H1 (cell line): Measurements from ENCODE around the gene HSP90B1. TPM values are rescaled to one million over a fixed set of nuclear protein-coding genes. Genes with fewer than 3 reads are reported as not detected.

Experiments
- ATF2 ChIP-seq: IDR thresholded peaks from 2 replicates; pipeline ENCODE4 v1.6.1; 2012; ENCODE audit warnings: low read length, inconsistent platforms
- BACH1 ChIP-seq: IDR thresholded peaks from 2 replicates; pipeline ENCODE4 v1.6.1; 2012; ENCODE audit warnings: low read length, improper control_type of control experiment
- EZH2 ChIP-seq: fragments of 200-600 bp; sonication (generic); IDR thresholded peaks from 2 replicates; pipeline ENCODE4 v1.7.1; 2012; ENCODE audit warnings: low read depth, mild to moderate bottlenecking, moderate library complexity, low read length, inconsistent platforms; ENCODE audit not compliant: severe bottlenecking
- HDAC6 ChIP-seq: IDR thresholded peaks from one replicate; pipeline ENCODE4 v1.7.1; 2012; ENCODE audit warnings: low read depth, mild to moderate bottlenecking, inconsistent platforms, low read length, moderate library complexity
- NANOG ChIP-seq: IDR thresholded peaks from 2 replicates; pipeline ENCODE4 v1.6.1; 2011; ENCODE audit warnings: low read length, low read depth, mild to moderate bottlenecking, inconsistent platforms; ENCODE audit not compliant: insufficient read depth, poor library complexity, severe bottlenecking
- RBBP5 ChIP-seq: IDR thresholded peaks from 2 replicates; pipeline ENCODE4 v1.7.1; 2012; ENCODE audit warnings: low read depth, mild to moderate bottlenecking, inconsistent platforms, low read length, moderate library complexity, borderline replicate concordance
- RFX5 ChIP-seq: IDR thresholded peaks from 2 replicates; pipeline ENCODE4 v1.6.1; 2011; ENCODE audit warnings: low read depth, low read length, improper control_type of control experiment, borderline replicate concordance
- SP1 ChIP-seq: IDR thresholded peaks from 2 replicates; pipeline ENCODE4 v1.6.1; 2011; ENCODE audit warnings: low read depth, low read length
- polyA plus RNA-seq, 7 experiments: library from polyadenylated mRNA; depleted of rRNA in 3 of 7; stranded (reverse) in 5 of 7; unstranded in 2 of 7; fragments of >200 nt in 5 of 7; fragments of 200-250 nt in 2 of 7; gene quantifications; 1 replicate in 5 of 7; 2 replicates in 1 of 7; 4 replicates in 1 of 7; pipeline versions ENCODE4 v1.2.1 to v1.2.3, GENCODE V29; 2011 to 2013; ENCODE audit warnings: missing spikeins in 2 of 7, mixed read lengths in 2 of 7
- total RNA-seq: library from RNA; stranded (reverse); fragmentation: NEBNext Ultra II Directional; extraction: Animal tissue kit (Norgen Biotek cat#: 25700); gene quantifications from 2 replicates; pipeline ENCODE4 v1.2.1, GENCODE V29; 2021

Gene HSP90B1
- total and polyA plus RNA-seq, 2 of the 8 experiments (the other 6 are each of a cell fraction or from before 2014, with no cell fraction given): 161 to 847 TPM

GRCh38 chr12:103933237-103933636 lies 3.0 kb downstream of the HSP90B1 start (continued):
- TF ChIP-seq ATF2: no peak
- TF ChIP-seq HDAC6: no peak
- no peak for TF ChIP-seq BACH1
- no peak for TF ChIP-seq EZH2
- no peak for TF ChIP-seq SP1
- TF ChIP-seq RFX5: no peak
- no peak for TF ChIP-seq RBBP5
- no peak for TF ChIP-seq NANOG
